GM19238 (cell line): Measurements from ENCODE around the gene DUSP6.

ENCODE experiments used
- DNase-seq: peaks from one replicate; pipeline ENCODE4 v3.0.0; 2011; ENCODE audit warnings: low spot score; ENCODE audit not compliant: insufficient read length

Gene DUSP6

DNA sequence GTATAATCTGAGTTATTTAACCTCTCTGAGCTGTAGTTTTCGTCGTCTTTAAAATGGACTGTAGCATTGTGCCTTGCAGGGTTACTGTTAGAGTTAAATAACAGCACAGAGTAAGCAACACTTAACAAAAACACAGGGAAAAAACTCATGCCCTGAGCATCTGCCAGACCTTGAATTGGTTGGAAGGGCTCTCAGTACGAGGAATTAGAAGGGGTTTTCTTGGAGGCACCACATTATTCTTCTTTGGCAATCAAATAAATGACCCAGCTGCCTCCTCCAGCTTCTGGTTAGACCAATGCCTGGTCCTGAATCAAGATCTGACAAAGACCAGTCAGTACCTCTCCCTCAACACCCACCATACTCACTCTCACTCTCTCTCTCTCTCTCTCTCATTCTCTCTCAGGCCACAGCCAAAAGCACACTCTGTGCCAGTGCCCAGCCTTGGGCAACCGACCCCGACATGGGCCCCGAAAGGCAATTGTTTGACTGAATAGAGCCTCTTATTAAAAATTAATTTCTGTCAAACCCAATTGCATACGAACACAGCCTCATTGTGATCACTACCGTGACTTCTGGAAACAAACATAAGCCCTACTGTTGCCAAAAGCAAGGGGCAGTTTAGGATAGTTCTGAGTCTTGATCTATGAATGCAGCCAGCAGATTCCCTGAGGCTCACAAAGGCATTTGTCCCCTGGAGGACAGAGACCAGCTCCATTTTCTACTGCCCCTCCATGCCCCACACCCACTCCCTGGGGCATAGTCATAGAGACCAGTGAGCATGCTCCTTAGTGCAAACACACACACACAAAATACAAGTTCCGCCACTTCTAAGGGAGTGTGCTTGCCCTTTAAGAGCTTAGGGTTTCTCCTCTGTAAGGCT, 23.9 kb downstream of the DUSP6 start:
- DNase-seq, result no peak

DNA sequence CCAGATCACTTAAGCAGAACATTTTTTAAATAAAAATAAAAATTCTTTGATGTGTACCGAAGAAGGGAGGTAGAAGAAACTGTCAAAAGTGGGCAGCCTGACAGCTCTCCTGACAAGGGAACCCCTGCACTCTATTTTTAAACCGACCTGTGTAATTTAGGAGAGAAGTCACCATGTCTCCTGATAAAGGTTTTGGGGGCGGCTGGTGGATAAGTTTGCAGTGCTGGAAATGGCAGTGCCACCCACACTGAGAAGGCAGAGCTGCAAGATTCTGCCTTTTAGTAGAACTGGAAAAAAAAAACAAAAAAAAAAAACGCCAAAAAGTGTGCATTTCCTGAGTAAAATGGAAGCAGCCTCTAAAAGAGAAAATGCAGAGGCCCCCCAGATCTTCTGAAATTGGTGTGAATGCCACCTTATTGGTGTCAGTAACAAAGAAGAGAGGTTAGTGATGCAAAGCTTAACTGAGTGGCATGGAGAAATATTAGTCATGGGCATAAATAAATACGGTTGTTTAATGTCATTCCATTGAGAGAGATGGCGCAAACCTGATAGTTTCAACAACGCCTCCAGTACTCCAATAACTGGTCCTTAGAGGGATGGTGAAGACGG, 24.7 kb downstream of the DUSP6 start:
- no peak for DNase-seq

DNA sequence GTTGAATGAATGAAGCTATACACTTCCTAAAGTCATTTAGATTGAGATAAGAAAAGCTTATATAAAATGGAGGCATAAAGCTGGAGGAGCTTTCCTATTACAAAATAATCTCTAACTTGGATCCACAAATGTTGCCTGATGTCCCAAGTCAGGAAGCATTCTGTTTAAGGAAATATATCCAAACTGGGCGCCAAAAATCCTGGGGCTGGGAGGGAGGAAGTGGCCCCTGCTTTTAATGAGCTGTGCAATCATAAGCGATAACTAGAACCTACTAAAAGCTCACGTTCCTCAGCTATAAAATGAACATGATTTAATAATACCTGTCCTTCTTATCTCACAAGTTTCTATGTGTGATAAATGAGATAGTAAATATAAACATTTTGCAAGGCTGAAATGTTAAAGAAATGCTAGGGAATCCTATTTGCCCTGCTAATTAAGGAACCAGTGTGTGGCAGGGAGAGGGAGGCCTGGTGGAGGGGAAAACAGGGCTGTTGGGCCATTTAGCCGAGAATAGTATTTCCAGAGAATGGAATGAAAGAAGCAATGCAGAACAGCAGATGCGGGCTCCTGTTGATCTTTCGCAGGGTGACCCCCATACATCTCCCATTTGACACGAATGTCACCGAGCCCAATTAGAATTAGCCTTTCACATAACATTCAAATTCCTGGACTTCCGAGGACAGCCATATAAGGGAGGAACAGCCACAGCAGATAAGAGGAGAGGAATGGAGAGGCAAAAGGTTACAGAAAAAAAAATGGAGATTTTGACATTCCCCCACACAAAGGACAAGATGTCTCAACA, 25.9 kb downstream of the DUSP6 start:
- DNase-seq, result no peak

DNA sequence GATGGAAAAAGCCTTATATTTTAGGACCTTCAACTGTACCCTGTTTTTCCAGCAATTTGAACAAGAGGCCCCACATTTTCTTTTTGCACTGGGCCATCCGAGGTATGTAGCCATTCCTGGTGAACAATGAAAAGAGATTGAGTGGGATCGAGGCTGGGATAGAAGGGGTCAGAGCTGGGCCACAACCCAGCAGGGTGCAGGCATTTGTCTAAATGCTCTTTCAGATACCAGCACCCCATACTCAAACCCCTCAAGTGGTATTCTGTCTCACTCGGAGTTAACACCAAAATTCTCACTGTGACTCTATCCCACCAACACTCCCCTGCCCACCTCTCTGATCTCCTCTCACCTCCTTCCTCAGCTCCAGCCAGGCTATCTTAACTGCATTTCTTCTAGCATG, 26.8 kb downstream of the DUSP6 start:
- DNase-seq, result no peak

DNA sequence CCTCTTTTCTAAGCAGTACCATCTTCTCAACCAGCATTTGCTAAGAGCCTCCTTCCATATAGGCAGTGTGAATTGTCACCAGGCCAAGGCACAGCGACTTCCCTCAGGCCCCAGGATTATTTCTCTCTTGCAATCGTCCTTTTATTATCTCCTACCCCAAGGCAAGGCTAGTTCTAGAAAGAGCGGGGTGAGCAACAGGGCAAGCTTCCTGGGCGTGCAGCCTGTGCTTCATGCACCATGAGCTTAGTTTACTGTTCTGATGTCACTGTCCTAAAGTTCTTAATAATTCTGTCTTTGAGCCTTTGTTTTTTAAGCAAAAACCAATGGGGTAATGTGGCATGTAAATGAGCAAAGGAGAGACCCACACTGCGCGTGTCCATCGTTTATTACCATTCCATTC, 27.9 kb downstream of the DUSP6 start:
- no peak for DNase-seq

DNA sequence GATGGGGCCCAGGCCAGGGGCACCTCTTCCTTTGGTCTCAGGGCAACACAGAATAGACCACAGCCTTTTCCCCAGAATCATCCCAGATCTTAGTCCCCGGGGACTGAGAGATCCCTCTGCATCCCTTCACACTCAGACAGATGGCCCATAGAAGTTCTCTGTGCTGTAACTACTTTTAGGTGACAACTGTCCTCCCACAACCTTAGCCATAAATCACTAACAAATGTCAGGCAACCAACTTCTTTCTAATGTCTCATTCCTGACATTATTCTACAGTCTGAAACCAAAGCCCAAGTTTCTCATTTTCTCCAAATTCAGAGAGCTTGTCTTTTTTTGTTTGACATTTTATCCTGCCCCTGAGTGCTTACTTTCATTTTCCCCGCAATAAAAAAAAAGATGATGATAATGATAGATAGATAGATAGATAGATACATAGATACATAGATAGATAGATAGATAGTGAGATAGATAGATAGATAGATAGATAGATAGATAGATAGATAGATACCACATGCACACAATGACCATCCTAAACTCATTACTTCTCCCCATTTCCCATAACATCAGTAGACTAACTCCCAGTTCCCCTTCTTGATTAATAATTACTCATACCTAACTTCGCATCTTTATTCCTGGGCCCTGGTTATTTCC, 28.6 kb downstream of the DUSP6 start:
- DNase-seq, result no peak

DNA sequence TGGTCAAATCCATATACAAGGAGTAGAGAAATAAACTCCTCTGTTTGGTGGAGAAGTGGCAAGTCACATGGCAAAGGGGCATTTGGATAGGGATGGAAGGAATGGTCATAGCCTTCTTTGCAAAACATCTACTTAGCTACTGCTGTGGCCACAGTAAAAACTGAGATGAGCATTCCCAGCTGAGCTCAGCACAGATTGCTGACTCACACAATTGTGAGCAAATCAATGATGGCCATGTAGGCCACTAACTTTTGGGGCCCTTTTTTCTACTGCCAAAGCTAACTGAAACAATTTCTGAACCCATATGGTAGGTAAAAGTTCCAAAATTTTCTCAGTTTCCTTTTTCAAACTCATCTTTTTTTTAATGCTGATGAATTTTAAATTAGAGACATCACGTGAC, 31.6 kb downstream of the DUSP6 start:
- DNase-seq, result no peak

DNA sequence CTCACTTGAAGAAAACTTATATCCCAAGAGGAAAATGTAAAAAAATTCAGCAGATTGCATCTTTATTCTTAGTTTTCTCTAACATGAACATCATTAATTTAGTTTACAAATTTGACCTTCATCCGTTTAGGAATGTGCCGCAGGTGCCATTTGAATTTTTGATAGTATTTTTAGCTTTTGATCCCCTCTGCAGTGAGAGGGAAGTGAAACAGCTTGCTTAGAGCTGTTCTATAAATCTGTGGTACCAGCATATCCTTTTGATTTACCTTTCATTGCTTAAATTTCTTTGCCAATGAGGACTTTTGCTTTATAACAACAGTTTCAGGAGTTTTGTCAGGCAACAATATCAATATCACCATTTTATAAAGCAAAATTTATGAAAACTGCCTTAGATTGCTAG, 32.7 kb downstream of the DUSP6 start:
- DNase-seq, result no peak

DNA sequence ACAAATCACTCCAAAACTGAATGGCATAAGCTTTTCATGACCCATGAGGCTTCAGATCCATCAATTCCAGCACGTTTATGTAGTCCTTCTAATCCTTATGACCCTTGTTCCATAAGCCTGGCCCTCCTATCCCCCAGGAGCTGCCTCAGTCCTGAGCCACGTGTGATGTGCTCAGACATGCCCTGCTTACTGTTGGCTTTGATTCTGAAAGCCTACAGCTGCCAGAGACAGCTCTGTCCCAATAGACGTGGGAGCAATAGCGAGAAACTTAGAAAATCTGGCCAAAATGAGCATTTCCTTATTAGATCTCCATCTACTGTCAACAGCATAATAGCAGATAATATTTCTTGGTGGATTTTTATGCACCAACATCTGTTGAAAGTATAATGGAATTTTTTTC, 33.2 kb downstream of the DUSP6 start:
- DNase-seq, result no peak

DNA sequence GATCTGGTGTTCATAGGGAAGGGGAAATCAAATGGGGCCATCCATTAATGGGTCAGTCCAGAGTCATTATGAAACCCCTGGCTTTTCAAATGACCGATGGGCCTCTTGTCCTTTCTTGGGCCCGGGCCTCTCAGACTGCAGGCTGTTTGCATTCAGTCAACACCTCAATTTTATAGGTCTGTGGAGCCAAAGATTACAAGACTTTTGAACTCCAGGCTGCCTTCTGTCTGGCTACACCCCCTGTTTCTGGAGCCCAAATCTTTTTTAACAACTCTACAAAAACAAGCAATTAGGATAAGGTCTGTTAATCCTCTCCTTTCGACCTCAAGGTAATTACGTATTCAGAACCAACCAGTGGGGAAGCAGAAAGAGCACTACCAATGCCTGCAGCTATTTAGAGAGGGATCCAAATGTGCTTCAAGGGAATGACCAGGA, 35.6 kb downstream of the DUSP6 start:
- DNase-seq, result no peak

DNA sequence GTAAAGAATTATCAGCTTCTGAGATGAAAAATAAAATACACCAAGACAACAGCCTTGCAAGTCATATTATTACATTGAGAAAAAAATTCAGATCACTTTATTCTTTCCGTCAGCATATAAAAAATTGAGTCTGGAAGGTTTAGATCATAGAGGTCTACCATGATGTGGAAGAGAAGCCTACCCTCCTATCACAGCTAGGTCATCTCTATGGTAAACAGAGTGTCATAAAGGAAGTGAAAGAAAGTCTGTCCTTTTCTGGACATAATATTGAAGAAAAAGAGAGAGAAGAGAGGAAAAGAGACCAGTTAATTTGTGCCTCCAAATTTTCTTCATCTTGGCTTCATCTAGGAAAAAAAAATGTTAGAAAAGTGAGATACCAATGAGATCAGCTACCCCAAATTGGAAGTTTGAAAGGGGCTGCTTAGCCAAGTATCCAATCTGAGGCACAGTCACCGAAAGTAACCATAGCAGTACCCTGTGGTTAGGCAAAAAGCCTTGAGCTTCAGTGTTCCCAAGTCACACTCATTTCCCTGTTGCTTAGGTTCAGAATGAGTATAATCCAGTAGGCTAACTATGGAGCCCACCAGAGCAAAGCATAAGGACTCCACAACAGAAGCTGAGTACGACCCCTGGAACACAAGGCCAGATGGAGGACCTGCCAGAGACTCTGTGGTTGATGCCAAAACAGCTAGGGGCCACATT, 38.1 kb downstream of the DUSP6 start:
- DNase-seq, result no peak

DNA sequence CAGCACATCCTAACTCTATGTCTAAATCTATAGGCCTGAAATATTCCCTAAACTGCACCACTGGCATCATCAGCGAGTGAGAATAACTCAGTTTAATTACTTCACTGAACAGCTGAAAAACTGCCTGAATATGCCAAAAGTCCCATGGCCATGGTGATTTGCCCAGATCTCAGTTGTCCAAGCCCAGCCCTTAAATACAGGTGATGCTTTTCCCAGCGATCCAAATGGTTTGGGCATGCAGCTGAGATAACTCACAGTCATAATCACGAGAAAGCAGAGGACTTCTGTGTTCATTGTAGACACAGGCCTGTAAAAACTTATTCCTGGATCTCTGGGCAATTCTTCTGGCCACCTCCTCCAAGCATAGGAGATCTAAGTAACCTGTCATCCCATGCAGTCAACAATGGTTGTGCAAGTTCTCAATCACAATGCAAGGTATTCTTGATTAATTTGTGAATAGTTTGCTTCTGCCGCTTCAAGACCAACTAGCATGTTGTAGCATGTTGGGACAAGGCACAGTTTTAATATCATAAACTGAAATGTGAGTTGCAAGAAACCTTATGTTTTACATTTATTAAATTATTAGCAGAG, 40.5 kb downstream of the DUSP6 start:
- no peak for DNase-seq

DNA sequence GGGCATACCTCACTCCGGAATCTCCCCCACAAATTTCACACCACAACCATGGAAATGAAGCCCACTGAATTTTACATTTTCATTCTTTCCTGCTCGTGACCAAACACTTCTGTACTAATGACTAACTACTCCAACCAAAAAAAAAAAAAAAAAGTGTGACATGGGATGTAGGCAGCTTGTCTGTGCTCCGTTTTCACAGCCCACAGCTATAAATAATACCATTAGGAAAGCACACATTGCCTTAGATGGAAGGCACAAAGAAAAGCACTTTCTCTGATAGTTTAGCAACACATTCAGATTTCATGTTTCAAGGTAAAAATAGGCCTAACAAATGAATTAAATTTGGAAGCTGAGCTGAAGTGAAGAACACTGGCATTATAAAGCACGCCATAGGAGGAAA, 42.5 kb downstream of the DUSP6 start:
- DNase-seq, result no peak

DNA sequence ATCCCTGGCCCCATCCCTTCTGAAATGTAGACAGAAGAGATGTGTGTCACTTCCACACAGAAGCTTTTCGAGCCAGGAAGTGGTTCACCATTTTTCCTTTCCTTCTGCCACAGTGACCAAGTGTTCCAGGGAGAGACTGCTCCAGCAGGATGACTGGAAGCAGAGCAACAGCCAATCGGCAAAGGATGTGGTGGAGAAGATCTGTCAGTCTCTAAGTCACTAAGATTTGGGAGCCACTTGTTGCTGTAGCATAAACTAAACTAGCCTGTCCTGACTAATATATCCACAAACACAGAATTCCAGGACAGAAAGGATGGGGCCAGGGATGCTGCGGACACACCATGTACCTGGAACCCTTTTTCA, 42.9 kb downstream of the DUSP6 start:
- DNase-seq, result no peak

DNA sequence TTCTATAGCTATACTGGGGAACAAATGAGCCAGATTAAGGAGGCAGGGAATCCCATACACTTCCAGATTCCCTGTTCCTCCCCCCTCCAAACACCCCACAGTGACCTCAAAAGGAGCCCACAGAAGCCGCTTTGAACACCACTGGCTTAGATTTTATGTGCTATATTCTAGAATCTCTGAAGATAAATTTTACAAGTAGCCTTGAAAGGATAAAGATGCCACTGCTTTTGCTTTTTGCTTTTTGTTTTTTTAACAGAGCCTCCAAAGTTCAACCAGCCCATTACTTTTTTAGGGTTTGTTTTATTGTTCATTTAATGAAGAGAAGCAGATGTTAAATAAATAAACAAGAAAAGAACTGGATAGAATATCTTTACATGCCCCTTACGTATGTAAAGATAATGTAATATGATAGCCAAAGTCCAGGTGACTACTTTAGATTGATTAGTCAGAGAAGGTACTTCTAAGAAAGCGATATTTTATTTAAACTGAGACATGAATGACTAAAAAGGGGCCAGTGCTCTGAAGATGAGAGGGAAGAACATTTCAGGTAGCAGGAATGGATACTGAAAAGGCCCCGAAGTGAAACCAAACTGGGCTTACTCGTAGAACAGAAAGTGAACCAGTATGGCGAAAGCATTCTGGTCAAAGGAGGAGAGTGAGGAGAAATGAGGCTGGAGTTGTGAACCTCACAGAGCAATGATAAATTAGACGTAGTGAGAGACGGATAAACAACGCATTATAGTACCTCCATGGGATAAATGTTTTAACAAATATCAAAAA, 44.6 kb downstream of the DUSP6 start:
- no peak for DNase-seq

DNA sequence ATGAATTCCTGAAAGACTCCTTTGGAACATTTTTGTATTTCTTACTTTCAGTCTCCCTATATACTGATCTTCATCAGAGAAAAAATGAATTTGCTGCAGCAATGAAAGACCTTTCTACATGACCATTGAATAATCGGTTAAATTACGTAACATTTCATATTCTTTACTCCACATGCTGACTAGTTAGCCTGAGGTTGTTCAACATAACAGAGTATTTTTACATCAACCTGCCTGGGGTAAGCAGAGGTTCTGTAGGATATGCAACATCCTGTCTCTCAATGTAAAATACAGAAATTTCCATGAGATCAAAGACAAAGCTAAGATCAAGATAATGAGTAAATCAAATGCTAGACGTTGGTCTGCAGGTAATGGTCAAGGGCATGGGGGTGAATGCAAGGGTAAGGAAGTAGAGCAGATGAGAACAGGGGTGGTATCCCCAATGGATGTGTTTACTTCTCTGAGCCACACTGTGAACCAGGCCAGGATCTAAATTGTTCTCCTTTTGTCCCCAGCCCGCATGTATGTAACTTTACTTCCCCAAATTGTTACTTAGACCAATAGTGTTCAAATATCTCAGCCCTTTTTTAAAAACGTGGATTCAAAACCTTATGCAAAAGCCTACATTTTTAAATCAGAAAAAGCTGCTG, 45.4 kb downstream of the DUSP6 start:
- no peak for DNase-seq

DNA sequence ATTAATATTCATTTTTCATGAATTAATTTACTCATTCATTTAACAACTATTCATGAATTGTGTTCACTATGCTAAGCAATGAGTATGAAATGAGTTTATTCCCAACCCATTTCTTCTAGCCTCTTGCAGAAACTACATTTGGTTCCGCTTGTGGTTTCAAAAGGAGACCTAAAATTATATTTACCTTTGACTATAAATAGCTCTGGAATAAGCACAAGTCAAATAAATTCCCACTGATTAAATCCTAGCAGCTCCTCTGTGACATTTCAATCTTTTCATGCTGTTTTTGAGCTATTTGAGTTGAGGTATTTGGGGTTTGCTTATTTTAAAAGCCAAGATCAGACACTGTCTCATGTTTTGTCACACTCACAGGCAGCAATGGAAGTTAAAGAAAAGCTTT, 46.9 kb downstream of the DUSP6 start:
- DNase-seq, result no peak

DNA sequence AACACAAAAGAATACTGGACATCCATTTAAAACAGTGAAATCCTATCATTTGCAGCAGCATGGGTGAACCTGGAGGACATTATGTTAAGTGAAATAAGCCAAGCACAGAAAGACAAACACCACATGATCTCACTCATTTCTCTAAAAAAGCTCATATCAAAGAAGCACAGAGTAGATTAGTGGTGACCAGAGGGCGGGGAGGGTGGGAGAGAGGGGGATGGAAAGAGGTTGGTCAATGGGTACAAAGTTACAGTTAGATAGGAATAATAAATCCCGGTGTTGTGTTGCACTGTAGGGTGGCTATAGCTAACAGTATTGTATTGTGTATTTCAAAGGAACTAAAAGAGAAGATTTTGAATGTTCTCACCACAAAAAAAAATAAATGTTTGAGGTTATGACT, 52.4 kb downstream of the DUSP6 start:
- no peak for DNase-seq

DNA sequence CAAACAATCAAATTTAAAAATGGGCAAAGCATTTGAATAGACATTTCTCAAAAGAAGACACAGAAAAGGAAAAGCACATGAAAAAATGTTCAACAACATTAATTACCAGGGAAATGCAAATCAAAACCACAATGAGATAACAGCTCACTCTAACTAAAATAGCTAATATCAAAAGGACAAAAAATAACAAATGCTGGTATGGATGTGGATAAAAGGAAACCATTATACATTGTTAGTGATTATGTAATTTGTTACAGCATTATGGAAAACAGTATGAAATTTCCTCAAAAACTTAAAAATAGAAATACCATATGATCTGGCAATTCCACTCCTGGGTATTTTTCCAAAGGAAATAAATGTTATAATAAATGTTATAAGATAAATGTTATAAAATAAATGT, 52.9 kb downstream of the DUSP6 start:
- no peak for DNase-seq
